Smooth muscle cell (in vitro differentiated cells): ENCODE data around the gene ZBED6. TPM values are rescaled to one million over a fixed set of nuclear protein-coding genes. Genes with fewer than 3 reads are reported as not detected.

ENCODE experiments used
- DNase-seq: peaks from one replicate; lab custom pipeline; 2025; ENCODE audit not compliant: unreplicated experiment; lab: John Stamatoyannopoulos, UW
- H2AFZ ChIP-seq: fragments of 200-600 bp; sonication (generic); 2 replicates; pipeline ENCODE4 v1.6.0; 2016; ENCODE audit warnings: antibody characterized with exemption, low read depth, mild to moderate bottlenecking
- H3F3A ChIP-seq: fragments of 200-600 bp; sonication (generic); 2 replicates; pipeline ENCODE4 v1.6.0; 2017; ENCODE audit warnings: antibody characterized with exemption, low read depth
- H3K27ac ChIP-seq: fragments of 200-600 bp; sonication (generic); 2 replicates; pipeline ENCODE4 v1.5.1; 2016; ENCODE audit warnings: low read depth, mild to moderate bottlenecking
- H3K27me3 ChIP-seq: fragments of 200-600 bp; sonication (generic); 2 replicates; pipeline ENCODE4 v1.6.1; 2016; ENCODE audit warnings: low read depth, mild to moderate bottlenecking
- H3K36me3 ChIP-seq: fragments of 200-600 bp; sonication (generic); 2 replicates; pipeline ENCODE4 v1.5.1; 2016; ENCODE audit warnings: low read depth
- H3K4me1 ChIP-seq: fragments of 200-600 bp; sonication (generic); 2 replicates; pipeline ENCODE4 v1.5.1; 2016; ENCODE audit warnings: low read depth
- H3K4me2 ChIP-seq: fragments of 200-600 bp; sonication (generic); 2 replicates; pipeline ENCODE4 v1.6.0; 2016; ENCODE audit warnings: mild to moderate bottlenecking
- H3K4me3 ChIP-seq: fragments of 200-600 bp; sonication (generic); 2 replicates; pipeline ENCODE4 v1.5.1; 2016; ENCODE audit warnings: mild to moderate bottlenecking
- H3K79me2 ChIP-seq: fragments of 200-600 bp; sonication (generic); 2 replicates; pipeline ENCODE4 v1.6.0; 2016; ENCODE audit warnings: low read depth, mild to moderate bottlenecking
- H3K9ac ChIP-seq: fragments of 200-600 bp; sonication (generic); 2 replicates; pipeline ENCODE4 v1.6.0; 2016; ENCODE audit warnings: low read depth
- H3K9me3 ChIP-seq: fragments of 200-600 bp; sonication (generic); replicated peaks from 2 replicates; pipeline ENCODE4 v1.5.1; 2016; ENCODE audit warnings: low read depth
- H4K20me1 ChIP-seq: fragments of 200-600 bp; sonication (generic); 2 replicates; pipeline ENCODE4 v1.6.0; 2016; ENCODE audit warnings: low read depth
- WGBS: methylation state at CpG from one replicate; pipeline ENCODE4 v1.1.7; 2016; ENCODE audit warnings: low lambda C conversion rate; 5-methylcytosine and 5-hydroxymethylcytosine counted together
- polyA plus RNA-seq: library from polyadenylated mRNA; unstranded; fragments of >200 nt; fragmentation: Nextera tagmentation; extraction: Ambion mirVana; gene quantifications from 2 replicates; pipeline ENCODE4 v1.2.1, GENCODE V29; 2016
- total RNA-seq: library from RNA; depleted of rRNA; stranded (reverse); fragments of >200 nt; gene quantifications from 2 replicates; pipeline ENCODE4 v1.2.3, GENCODE V29; 2014
- TF ChIP-seq, protein P1 (sequence below): fragments of 200-600 bp; sonication (generic); IDR thresholded peaks from 2 replicates; pipeline ENCODE4 v1.5.1; 2017; ENCODE audit warnings: borderline replicate concordance, mild to moderate bottlenecking, antibody characterized with exemption; ENCODE audit not compliant: insufficient read depth, poor library complexity, severe bottlenecking

The ZBED6 gene
- total and polyA plus RNA-seq, 2 experiments from 2014 or later = 1.9 to 32.0 TPM

DNA sequence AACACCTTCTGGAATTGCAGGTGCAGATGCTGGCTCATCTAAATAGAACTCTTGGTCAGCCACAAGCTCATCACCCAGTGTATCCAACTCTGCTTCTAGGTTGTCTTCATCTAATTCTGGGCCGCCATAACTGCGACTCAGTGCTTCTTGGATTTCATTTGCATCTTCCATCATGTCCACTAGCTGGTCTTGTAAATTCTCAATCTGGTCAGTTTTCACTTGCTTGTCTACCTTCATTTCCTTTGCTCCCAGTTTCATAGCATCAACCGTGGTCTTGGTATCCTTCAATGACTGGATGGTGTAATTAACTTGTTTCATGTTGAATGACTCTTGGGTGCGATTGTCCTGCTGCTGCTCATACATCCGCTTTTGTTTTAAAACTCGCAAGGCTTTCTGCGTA, 10.3 kb downstream of the ZBED6 start:
- Histone ChIP-seq H3K4me3 (no peak overlapping the region), H3K27me3 (no peaks in the 10 kb centered on the region), H3K9me3 (no peaks in the 10 kb centered on the region), H3K79me2 (peaks cover 98% of the 10 kb centered on the region), H3K4me1 (peaks cover 10% of the 10 kb centered on the region), H2AFZ (no peak overlapping the region), H4K20me1 (peaks cover 100% of the 10 kb centered on the region), H3K9ac (no peak overlapping the region), H3F3A (peaks cover 19% of the 10 kb centered on the region), H3K4me2 (no peak overlapping the region), H3K36me3 (no peaks in the 10 kb centered on the region), H3K27ac (peak overlapping the region; percentile 60)
- DNase-seq = no peak
- WGBS = 98% methylated on average over 7 of the region's 7 CpGs
- TF ChIP-seq, protein P1, sequence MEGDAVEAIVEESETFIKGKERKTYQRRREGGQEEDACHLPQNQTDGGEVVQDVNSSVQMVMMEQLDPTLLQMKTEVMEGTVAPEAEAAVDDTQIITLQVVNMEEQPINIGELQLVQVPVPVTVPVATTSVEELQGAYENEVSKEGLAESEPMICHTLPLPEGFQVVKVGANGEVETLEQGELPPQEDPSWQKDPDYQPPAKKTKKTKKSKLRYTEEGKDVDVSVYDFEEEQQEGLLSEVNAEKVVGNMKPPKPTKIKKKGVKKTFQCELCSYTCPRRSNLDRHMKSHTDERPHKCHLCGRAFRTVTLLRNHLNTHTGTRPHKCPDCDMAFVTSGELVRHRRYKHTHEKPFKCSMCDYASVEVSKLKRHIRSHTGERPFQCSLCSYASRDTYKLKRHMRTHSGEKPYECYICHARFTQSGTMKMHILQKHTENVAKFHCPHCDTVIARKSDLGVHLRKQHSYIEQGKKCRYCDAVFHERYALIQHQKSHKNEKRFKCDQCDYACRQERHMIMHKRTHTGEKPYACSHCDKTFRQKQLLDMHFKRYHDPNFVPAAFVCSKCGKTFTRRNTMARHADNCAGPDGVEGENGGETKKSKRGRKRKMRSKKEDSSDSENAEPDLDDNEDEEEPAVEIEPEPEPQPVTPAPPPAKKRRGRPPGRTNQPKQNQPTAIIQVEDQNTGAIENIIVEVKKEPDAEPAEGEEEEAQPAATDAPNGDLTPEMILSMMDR = no peak

DNA sequence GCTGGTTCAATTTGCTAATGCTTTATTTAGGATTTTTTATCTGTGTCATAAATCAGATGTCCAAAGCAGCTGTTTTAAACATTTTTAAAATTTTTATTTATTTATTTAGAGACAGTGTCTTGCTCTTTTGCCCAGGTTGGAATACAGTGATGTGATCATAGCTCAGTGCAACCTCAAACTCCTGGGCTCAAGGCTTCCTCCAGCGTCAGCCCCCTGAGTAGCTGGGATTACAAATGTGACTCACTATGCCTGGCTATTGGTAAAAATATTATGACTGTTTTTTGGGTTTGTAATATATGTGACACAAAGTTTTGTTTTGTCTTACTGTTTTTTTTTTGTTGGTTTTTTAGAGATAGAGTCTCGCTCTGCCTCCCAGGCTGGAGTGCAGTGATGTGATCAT, 11.8 kb downstream of the ZBED6 start:
- Histone ChIP-seq H3K79me2 (peaks cover 98% of the 10 kb centered on the region), H2AFZ (no peak overlapping the region), H3K4me1 (no peaks in the 10 kb centered on the region), H3K9ac (no peak overlapping the region), H3K27ac (peak overlapping the region; percentile 60), H3K27me3 (no peaks in the 10 kb centered on the region), H3K9me3 (no peaks in the 10 kb centered on the region), H3K4me3 (no peak overlapping the region), H3K4me2 (peak overlapping the region; percentile 14), H4K20me1 (peaks cover 100% of the 10 kb centered on the region), H3K36me3 (no peaks in the 10 kb centered on the region), H3F3A (peaks cover 13% of the 10 kb centered on the region)
- no peak for DNase-seq
- TF ChIP-seq, protein P1 = no peak
- WGBS = 33% methylated on average over 2 of the region's 2 CpGs

DNA sequence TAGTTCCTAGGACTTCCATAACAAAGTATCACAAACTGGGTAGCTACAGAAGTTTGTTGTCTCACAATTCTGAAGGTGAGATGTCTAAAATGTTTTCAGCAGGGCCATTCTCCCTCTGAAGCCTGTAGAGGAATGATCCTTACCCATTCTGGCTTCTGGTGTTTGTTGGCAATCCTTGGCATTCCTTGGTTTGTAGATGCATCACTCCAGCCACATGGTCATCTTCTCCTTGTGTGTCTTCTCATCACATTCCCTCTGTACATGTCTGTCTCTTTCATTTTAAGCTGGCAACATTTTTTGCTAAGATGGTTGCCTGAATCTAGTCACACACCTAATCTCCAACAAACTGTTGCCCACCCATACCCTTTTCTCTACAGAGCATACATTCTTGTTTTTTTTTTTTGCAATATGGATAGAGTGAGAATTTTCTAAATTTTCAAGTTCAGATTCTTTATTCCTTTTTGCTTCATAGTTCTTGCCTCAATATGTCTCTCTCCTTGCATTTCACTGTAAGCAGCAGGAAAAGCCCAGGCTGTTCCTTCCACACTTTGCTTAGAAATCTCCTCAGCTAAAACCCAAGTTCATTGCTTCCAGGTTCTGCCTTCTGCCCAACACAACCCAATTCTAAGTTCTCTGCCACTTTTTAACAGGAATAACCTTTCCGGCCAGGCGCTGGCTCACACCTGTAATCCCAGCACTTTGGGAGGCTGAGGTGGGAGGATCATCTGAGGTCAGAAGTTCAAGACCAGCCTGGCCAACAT, 18.3 kb downstream of the ZBED6 start:
- H3K79me2 ChIP-seq = peaks cover 99% of the 10 kb centered on the region

More for the DNA sequence above, 18.3 kb downstream of the ZBED6 start:
- Histone ChIP-seq H2AFZ (no peak overlapping the region), H4K20me1 (peaks cover 100% of the 10 kb centered on the region), H3K9ac (no peak overlapping the region), H3K4me3 (no peak overlapping the region), H3K4me2 (no peak overlapping the region), H3K27ac (no peak overlapping the region), H3K27me3 (no peaks in the 10 kb centered on the region), H3K36me3 (peaks cover 18% of the 10 kb centered on the region), H3K9me3 (no peaks in the 10 kb centered on the region), H3K4me1 (no peaks in the 10 kb centered on the region), H3F3A (no peaks in the 10 kb centered on the region)
- WGBS = 95% methylated on average over 2 of the region's 2 CpGs
- TF ChIP-seq, protein P1 = no peak
- no peak for DNase-seq
